Measurements from ENCODE around the gene FBXL7. TPM values are rescaled to one million over a fixed set of nuclear protein-coding genes. Genes with fewer than 3 reads are reported as not detected.

Gene FBXL7
- total RNA-seq, 1 experiment from 2014 or later = not detected

DNA sequence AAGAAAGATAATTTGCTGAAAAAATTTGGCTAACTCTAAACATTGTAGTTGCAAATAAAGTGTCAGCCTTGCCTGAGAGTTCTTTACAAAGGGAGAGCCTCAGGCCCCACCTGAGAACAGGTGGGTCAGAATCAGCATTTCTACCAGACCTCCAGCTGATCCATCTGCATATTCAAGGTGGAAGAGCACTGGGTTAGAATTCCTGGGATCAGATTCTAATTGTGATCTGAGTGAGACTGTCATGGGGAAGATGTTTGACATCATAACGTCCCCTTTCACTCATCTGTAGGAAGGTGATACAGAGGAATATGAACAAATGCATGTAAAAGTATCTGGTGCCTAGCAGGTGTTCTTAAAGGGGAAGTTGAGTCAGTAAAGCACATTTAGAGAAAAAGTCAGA lies 54.6 kb downstream of the FBXL7 start:
- no peak overlapping the region for H3K27ac ChIP-seq
- no peak overlapping the region for H2AFZ ChIP-seq
- no peak for TF ChIP-seq EZH2 (IDR thresholded peaks at IDR 0.05; ENCODE audit: low read depth)
- TF ChIP-seq, protein P1, sequence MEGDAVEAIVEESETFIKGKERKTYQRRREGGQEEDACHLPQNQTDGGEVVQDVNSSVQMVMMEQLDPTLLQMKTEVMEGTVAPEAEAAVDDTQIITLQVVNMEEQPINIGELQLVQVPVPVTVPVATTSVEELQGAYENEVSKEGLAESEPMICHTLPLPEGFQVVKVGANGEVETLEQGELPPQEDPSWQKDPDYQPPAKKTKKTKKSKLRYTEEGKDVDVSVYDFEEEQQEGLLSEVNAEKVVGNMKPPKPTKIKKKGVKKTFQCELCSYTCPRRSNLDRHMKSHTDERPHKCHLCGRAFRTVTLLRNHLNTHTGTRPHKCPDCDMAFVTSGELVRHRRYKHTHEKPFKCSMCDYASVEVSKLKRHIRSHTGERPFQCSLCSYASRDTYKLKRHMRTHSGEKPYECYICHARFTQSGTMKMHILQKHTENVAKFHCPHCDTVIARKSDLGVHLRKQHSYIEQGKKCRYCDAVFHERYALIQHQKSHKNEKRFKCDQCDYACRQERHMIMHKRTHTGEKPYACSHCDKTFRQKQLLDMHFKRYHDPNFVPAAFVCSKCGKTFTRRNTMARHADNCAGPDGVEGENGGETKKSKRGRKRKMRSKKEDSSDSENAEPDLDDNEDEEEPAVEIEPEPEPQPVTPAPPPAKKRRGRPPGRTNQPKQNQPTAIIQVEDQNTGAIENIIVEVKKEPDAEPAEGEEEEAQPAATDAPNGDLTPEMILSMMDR (conservative IDR thresholded peaks at IDR 0.05) = no peak
- no peaks in the 10 kb centered on the region for H3K27me3 ChIP-seq (ENCODE audit: insufficient read depth, low read depth)
- no TSS peak for BruUV-seq (replicated peaks)
- H3F3A ChIP-seq (ENCODE audit: insufficient read depth, low read depth) = no peaks in the 10 kb centered on the region
- H4K20me1 ChIP-seq (ENCODE audit: insufficient read depth) = no peaks in the 10 kb centered on the region
- no peaks in the 10 kb centered on the region for H3K4me1 ChIP-seq (replicated peaks; ENCODE audit: insufficient read depth)
- H3K4me3 ChIP-seq = no peak overlapping the region
- H3K36me3 ChIP-seq (ENCODE audit: low read depth) = no peaks in the 10 kb centered on the region
- H3K9me3 ChIP-seq (ENCODE audit: insufficient read depth, low read depth) = no peaks in the 10 kb centered on the region
- no peak for DNase-seq
- no peaks in the 10 kb centered on the region for H3K79me2 ChIP-seq (ENCODE audit: low read depth)
- no peaks in the 10 kb centered on the region for H3K9me2 ChIP-seq (ENCODE audit: insufficient read depth)
- no peak overlapping the region for H3K4me2 ChIP-seq
- intact Hi-C loops (cut with micrococcal nuclease; ENCODE audit: unreplicated experiment) = no loop called here
- POLR2A ChIA-PET (ENCODE audit: unreplicated experiment) = no interaction called here
- CTCF ChIA-PET = no interaction called here

DNA sequence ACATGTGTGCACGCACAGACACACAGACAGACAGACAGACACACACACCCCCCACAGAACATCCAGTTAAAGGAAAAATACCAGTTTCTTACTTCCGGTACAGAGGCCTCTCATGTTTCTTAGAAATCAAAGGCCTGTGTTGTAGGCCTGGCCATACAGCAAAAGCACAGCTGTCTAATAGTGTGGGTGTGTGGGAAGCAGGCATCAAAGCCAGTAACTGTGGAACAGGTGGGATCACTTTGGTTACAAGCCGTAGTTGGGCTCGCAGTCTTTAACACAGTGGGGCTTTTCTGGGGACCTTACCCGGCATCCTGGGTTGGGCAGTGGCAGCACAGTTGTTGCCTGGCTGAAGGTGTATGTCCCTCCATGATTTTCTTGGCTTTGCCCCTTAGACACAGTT lies 55.2 kb downstream of the FBXL7 start:
- no peak for DNase-seq
- POLR2A ChIA-PET (ENCODE audit: unreplicated experiment) = no interaction called here
- no peaks in the 10 kb centered on the region for H3K4me1 ChIP-seq (replicated peaks; ENCODE audit: insufficient read depth)
- H3K27ac ChIP-seq = no peak overlapping the region
- intact Hi-C loops (cut with micrococcal nuclease; ENCODE audit: unreplicated experiment) = no loop called here
- H3K79me2 ChIP-seq (ENCODE audit: low read depth) = no peaks in the 10 kb centered on the region
- no peaks in the 10 kb centered on the region for H3K9me3 ChIP-seq (ENCODE audit: insufficient read depth, low read depth)
- H3F3A ChIP-seq (ENCODE audit: insufficient read depth, low read depth) = no peaks in the 10 kb centered on the region
- H2AFZ ChIP-seq = no peak overlapping the region
- H3K4me3 ChIP-seq = no peak overlapping the region
- H3K9me2 ChIP-seq (ENCODE audit: insufficient read depth) = no peaks in the 10 kb centered on the region
- CTCF ChIA-PET = no interaction called here
- TF ChIP-seq, protein P1 (conservative IDR thresholded peaks at IDR 0.05) = no peak
- no peak for TF ChIP-seq EZH2 (IDR thresholded peaks at IDR 0.05; ENCODE audit: low read depth)
- no peak overlapping the region for H3K4me2 ChIP-seq
- H3K36me3 ChIP-seq (ENCODE audit: low read depth) = no peaks in the 10 kb centered on the region
- H3K27me3 ChIP-seq (ENCODE audit: insufficient read depth, low read depth) = no peaks in the 10 kb centered on the region
- no peaks in the 10 kb centered on the region for H4K20me1 ChIP-seq (ENCODE audit: insufficient read depth)
- no TSS peak for BruUV-seq (replicated peaks)

DNA sequence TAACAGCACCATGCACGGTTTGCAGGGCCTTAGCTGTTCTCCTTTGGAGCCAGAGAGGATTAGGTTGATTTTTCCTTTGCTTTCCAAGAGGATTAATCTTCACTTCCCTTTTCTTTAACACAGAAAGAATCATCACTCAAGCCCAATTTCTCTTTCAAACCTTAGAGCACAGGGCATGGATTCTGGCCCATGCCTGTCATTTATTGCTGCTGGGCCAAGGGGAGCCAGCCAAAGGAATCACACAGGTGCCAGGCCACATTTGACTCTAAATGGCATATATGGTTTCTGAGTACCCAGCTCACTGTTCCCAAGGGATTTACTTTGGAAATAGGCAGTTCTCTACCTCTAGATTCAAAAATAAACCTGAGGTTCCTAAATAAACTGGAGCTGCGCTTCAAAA lies 58.3 kb downstream of the FBXL7 start:
- H3K27me3 ChIP-seq (ENCODE audit: insufficient read depth, low read depth) = no peaks in the 10 kb centered on the region
- no peak overlapping the region for H3K4me2 ChIP-seq
- POLR2A ChIA-PET (ENCODE audit: unreplicated experiment) = no interaction called here
- TF ChIP-seq, protein P1 (conservative IDR thresholded peaks at IDR 0.05) = no peak
- no peak for TF ChIP-seq EZH2 (IDR thresholded peaks at IDR 0.05; ENCODE audit: low read depth)
- H3K9me2 ChIP-seq (ENCODE audit: insufficient read depth) = no peaks in the 10 kb centered on the region
- intact Hi-C loops (cut with micrococcal nuclease; ENCODE audit: unreplicated experiment) = no loop called here
- no peak for DNase-seq
- no peaks in the 10 kb centered on the region for H3F3A ChIP-seq (ENCODE audit: insufficient read depth, low read depth)
- H3K9me3 ChIP-seq (ENCODE audit: insufficient read depth, low read depth) = no peaks in the 10 kb centered on the region
- no peak overlapping the region for H3K4me3 ChIP-seq
- H3K27ac ChIP-seq = no peak overlapping the region
- H3K79me2 ChIP-seq (ENCODE audit: low read depth) = no peaks in the 10 kb centered on the region
- no peaks in the 10 kb centered on the region for H3K4me1 ChIP-seq (replicated peaks; ENCODE audit: insufficient read depth)
- no peaks in the 10 kb centered on the region for H3K36me3 ChIP-seq (ENCODE audit: low read depth)
- no TSS peak for BruUV-seq (replicated peaks)
- no peaks in the 10 kb centered on the region for H4K20me1 ChIP-seq (ENCODE audit: insufficient read depth)
- CTCF ChIA-PET = no interaction called here
- no peak overlapping the region for H2AFZ ChIP-seq
